GM12878 (cell line): ENCODE measurements around the gene SPI1. TPM values are rescaled to one million over a fixed set of nuclear protein-coding genes. Genes with fewer than 3 reads are reported as not detected.

Source experiments
- BHLHE40 ChIP-seq, 2 experiments: fragments of 450-650 bp in 1 of 2; IDR thresholded peaks; 2 replicates each; pipeline ENCODE4 v1.6.1; 2011 to 2017; ENCODE audit warnings: low read depth in 2 of 2, borderline replicate concordance in 1 of 2, improper control_type of control experiment in 1 of 2, low read length in 1 of 2, mild to moderate bottlenecking in 1 of 2
- BRCA1 ChIP-seq: IDR thresholded peaks from 2 replicates; pipeline ENCODE4 v1.6.1; 2011; ENCODE audit warnings: low read depth, low read length, improper control_type of control experiment
- IKZF2 ChIP-seq, 2 experiments: fragments of 450-650 bp; IDR thresholded peaks; 2 replicates each; pipeline ENCODE4 v1.6.1; 2017; ENCODE audit warnings: mild to moderate bottlenecking in 2 of 2, moderate library complexity in 2 of 2
- IRF4 ChIP-seq: IDR thresholded peaks from 2 replicates; pipeline ENCODE4 v1.6.1; 2011; ENCODE audit warnings: low read depth, low read length
- JUNB ChIP-seq: IDR thresholded peaks from 2 replicates; pipeline ENCODE4 v1.6.1; 2016; ENCODE audit warnings: antibody characterized with exemption, mild to moderate bottlenecking
- MXI1 ChIP-seq: fragments of 150-350 bp; IDR thresholded peaks from 2 replicates; pipeline ENCODE4 v1.6.1; 2011; ENCODE audit warnings: low read depth, mild to moderate bottlenecking, inconsistent platforms, low read length, improper control_type of control experiment
- RAD51 ChIP-seq: fragments of 450-650 bp; IDR thresholded peaks from 2 replicates; pipeline ENCODE4 v1.6.1; 2016; ENCODE audit warnings: moderate library complexity, mild to moderate bottlenecking, inconsistent platforms
- SMARCA5 ChIP-seq: fragments of 450-650 bp; IDR thresholded peaks from 2 replicates; pipeline ENCODE4 v1.6.1; 2017; ENCODE audit warnings: mild to moderate bottlenecking
- SP1 ChIP-seq: IDR thresholded peaks from one replicate; pipeline ENCODE4 v1.6.1; 2011; ENCODE audit warnings: low read depth, low read length
- SPI1 ChIP-seq: IDR thresholded peaks from 2 replicates; pipeline ENCODE4 v1.6.1; 2011; ENCODE audit warnings: low read depth, mild to moderate bottlenecking, low read length, moderate library complexity, borderline replicate concordance; ENCODE audit not compliant: insufficient read depth
- SUPT20H ChIP-seq: IDR thresholded peaks from 2 replicates; pipeline ENCODE4 v1.6.1; 2011; ENCODE audit warnings: low read depth, mild to moderate bottlenecking, low read length, moderate library complexity, borderline replicate concordance; ENCODE audit not compliant: control insufficient read depth
- polyA plus RNA-seq, 11 experiments: library from polyadenylated mRNA; depleted of rRNA in 4 of 11; unstranded in 6 of 11; stranded (reverse) in 5 of 11; fragments of >200 nt; fragmentation: Nextera tagmentation in 4 of 11; fragmentation: Illumina TruSeq in 1 of 11; extraction: Ambion mirVana in 4 of 11; extraction: Trizol in 1 of 11; gene quantifications; 1 replicate in 1 of 11; 2 replicates in 10 of 11; pipeline versions ENCODE4 v1.2.1 to v1.2.3, GENCODE V29; 2011 to 2016; ENCODE audit warnings: inconsistent platforms in 2 of 11, missing spikeins in 2 of 11, low read depth in 1 of 11
- total RNA-seq, 4 experiments: library from RNA; depleted of rRNA in 3 of 4; stranded (reverse); fragments of >200 nt in 3 of 4; fragmentation: Illumina TruSeq in 1 of 4; extraction: Trizol in 1 of 4; gene quantifications; 2 replicates each; pipeline versions ENCODE4 v1.2.1 to v1.2.3, GENCODE V29; 2013 to 2021
- TF ChIP-seq, protein P1 (sequence below): fragments of 150-350 bp; IDR thresholded peaks from 2 replicates; pipeline ENCODE4 v1.6.1; 2016; ENCODE audit warnings: low read depth, low read length
- TF ChIP-seq, protein P2 (sequence below): fragments of 450-650 bp; formaldehyde crosslinking; IDR thresholded peaks from 2 replicates; pipeline ENCODE4 v1.5.0; 2022; ENCODE audit warnings: mild to moderate bottlenecking, missing genetic modification characterization
- TF ChIP-seq, protein P3 (sequence below): fragments of 150-350 bp; IDR thresholded peaks from 2 replicates; pipeline ENCODE4 v1.6.1; 2014; ENCODE audit warnings: mild to moderate bottlenecking, low read depth, low read length
- TF ChIP-seq, protein P4 (sequence below): fragments of 450-650 bp; formaldehyde crosslinking; IDR thresholded peaks from 2 replicates; pipeline ENCODE4 v1.4.0; 2022; ENCODE audit warnings: mild to moderate bottlenecking, moderate library complexity
- TF ChIP-seq, protein P5 (sequence below): fragments of 450-650 bp; IDR thresholded peaks from 2 replicates; pipeline ENCODE4 v1.6.1; 2017; ENCODE audit warnings: mild to moderate bottlenecking

SPI1 gene
- total and polyA plus RNA-seq, 10 of the 15 experiments (the other 5 are each of a cell fraction or from before 2014, with no cell fraction given), result 0.05 to 31.1 (median 9.7) TPM

DNA sequence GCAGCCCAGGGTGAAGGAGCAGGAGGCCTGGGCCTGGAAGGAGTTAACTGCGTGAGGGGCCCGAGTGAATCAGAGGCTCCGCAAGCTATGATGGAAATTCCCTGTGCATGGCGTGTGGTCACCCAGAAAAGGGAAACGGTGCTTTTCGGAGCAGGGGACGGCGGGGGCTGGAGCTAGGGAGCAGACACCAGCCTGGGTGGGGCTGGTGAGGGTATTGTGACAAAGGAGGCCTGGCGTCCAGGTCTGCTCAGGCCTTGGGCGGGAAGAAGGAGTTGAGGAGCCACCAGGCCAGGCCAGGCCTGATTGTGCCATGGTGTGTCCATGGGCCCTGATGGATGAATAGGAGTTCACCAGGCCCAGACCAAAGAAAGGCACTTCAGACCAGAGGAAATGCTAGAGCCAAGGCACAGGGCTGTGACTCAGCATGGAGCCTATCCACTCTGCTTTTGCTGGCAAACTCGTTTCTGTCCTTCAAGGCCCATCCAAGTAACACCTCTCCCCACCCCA, 12.8 kb upstream of the SPI1 start (continued):
- TF ChIP-seq, protein P1, sequence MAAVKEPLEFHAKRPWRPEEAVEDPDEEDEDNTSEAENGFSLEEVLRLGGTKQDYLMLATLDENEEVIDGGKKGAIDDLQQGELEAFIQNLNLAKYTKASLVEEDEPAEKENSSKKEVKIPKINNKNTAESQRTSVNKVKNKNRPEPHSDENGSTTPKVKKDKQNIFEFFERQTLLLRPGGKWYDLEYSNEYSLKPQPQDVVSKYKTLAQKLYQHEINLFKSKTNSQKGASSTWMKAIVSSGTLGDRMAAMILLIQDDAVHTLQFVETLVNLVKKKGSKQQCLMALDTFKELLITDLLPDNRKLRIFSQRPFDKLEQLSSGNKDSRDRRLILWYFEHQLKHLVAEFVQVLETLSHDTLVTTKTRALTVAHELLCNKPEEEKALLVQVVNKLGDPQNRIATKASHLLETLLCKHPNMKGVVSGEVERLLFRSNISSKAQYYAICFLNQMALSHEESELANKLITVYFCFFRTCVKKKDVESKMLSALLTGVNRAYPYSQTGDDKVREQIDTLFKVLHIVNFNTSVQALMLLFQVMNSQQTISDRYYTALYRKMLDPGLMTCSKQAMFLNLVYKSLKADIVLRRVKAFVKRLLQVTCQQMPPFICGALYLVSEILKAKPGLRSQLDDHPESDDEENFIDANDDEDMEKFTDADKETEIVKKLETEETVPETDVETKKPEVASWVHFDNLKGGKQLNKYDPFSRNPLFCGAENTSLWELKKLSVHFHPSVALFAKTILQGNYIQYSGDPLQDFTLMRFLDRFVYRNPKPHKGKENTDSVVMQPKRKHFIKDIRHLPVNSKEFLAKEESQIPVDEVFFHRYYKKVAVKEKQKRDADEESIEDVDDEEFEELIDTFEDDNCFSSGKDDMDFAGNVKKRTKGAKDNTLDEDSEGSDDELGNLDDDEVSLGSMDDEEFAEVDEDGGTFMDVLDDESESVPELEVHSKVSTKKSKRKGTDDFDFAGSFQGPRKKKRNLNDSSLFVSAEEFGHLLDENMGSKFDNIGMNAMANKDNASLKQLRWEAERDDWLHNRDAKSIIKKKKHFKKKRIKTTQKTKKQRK, result no peak
- TF ChIP-seq, protein P2, sequence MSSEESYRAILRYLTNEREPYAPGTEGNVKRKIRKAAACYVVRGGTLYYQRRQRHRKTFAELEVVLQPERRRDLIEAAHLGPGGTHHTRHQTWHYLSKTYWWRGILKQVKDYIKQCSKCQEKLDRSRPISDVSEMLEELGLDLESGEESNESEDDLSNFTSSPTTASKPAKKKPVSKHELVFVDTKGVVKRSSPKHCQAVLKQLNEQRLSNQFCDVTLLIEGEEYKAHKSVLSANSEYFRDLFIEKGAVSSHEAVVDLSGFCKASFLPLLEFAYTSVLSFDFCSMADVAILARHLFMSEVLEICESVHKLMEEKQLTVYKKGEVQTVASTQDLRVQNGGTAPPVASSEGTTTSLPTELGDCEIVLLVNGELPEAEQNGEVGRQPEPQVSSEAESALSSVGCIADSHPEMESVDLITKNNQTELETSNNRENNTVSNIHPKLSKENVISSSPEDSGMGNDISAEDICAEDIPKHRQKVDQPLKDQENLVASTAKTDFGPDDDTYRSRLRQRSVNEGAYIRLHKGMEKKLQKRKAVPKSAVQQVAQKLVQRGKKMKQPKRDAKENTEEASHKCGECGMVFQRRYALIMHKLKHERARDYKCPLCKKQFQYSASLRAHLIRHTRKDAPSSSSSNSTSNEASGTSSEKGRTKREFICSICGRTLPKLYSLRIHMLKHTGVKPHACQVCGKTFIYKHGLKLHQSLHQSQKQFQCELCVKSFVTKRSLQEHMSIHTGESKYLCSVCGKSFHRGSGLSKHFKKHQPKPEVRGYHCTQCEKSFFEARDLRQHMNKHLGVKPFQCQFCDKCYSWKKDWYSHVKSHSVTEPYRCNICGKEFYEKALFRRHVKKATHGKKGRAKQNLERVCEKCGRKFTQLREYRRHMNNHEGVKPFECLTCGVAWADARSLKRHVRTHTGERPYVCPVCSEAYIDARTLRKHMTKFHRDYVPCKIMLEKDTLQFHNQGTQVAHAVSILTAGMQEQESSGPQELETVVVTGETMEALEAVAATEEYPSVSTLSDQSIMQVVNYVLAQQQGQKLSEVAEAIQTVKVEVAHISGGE, result no peak
- TF ChIP-seq, protein P3, sequence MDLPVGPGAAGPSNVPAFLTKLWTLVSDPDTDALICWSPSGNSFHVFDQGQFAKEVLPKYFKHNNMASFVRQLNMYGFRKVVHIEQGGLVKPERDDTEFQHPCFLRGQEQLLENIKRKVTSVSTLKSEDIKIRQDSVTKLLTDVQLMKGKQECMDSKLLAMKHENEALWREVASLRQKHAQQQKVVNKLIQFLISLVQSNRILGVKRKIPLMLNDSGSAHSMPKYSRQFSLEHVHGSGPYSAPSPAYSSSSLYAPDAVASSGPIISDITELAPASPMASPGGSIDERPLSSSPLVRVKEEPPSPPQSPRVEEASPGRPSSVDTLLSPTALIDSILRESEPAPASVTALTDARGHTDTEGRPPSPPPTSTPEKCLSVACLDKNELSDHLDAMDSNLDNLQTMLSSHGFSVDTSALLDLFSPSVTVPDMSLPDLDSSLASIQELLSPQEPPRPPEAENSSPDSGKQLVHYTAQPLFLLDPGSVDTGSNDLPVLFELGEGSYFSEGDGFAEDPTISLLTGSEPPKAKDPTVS, result no peak
- peak; percentile 80 for TF ChIP-seq SMARCA5
- TF ChIP-seq IKZF2 (IDR thresholded peaks at IDR 0.05), result peak; percentile 78 to 85
- TF ChIP-seq, protein P4, sequence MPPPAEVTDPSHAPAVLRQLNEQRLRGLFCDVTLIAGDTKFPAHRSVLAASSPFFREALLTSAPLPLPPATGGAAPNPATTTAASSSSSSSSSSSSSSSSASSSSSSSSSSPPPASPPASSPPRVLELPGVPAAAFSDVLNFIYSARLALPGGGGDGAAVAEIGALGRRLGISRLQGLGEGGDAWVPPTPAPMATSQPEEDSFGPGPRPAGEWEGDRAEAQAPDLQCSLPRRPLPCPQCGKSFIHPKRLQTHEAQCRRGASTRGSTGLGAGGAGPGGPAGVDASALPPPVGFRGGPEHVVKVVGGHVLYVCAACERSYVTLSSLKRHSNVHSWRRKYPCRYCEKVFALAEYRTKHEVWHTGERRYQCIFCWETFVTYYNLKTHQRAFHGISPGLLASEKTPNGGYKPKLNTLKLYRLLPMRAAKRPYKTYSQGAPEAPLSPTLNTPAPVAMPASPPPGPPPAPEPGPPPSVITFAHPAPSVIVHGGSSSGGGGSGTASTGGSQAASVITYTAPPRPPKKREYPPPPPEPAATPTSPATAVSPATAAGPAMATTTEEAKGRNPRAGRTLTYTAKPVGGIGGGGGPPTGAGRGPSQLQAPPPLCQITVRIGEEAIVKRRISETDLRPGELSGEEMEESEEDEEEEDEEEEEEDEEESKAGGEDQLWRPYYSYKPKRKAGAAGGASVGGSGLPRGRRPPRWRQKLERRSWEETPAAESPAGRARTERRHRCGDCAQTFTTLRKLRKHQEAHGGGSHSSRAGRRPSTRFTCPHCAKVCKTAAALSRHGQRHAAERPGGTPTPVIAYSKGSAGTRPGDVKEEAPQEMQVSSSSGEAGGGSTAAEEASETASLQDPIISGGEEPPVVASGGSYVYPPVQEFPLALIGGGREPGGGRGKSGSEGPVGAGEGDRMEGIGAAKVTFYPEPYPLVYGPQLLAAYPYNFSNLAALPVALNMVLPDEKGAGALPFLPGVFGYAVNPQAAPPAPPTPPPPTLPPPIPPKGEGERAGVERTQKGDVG, result no peak
- peak in 1 of 2 experiments; percentile 11; a peak in 1 of 4 replicates for TF ChIP-seq BHLHE40 (IDR thresholded peaks at IDR 0.05; ENCODE audit: borderline replicate concordance in 1 of 2, low read depth in 2 of 2, low read length in 1 of 2)
- no peak for TF ChIP-seq BRCA1
- no peak for TF ChIP-seq RAD51
- TF ChIP-seq JUNB, result no peak
- TF ChIP-seq MXI1, result peak; percentile 48; the same call in 1 of the 2 replicates
- TF ChIP-seq, protein P5, sequence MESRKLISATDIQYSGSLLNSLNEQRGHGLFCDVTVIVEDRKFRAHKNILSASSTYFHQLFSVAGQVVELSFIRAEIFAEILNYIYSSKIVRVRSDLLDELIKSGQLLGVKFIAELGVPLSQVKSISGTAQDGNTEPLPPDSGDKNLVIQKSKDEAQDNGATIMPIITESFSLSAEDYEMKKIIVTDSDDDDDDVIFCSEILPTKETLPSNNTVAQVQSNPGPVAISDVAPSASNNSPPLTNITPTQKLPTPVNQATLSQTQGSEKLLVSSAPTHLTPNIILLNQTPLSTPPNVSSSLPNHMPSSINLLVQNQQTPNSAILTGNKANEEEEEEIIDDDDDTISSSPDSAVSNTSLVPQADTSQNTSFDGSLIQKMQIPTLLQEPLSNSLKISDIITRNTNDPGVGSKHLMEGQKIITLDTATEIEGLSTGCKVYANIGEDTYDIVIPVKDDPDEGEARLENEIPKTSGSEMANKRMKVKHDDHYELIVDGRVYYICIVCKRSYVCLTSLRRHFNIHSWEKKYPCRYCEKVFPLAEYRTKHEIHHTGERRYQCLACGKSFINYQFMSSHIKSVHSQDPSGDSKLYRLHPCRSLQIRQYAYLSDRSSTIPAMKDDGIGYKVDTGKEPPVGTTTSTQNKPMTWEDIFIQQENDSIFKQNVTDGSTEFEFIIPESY, result no peak
- TF ChIP-seq SP1, result peak; percentile 50
- no peak for TF ChIP-seq SUPT20H
- no peak for TF ChIP-seq IRF4
- peak; percentile 89; the same call in 1 of the 2 replicates for TF ChIP-seq SPI1
